Astrocyte of the spinal cord (primary cell): ENCODE results near the gene LONRF2.

Source experiments
- DNase-seq: peaks from one replicate; pipeline ENCODE4 v3.0.0; 2011; ENCODE audit warnings: low read depth, low spot score
- H3K4me3 ChIP-seq: 2 replicates; pipeline ENCODE4 v1.5.1; 2011; ENCODE audit warnings: low read depth, mild to moderate bottlenecking, low read length, moderate library complexity
- in situ Hi-C: cut with HindIII; loops from 2 replicates; pipeline ENCODE4 v1.10.0; 2017; ENCODE audit warnings: low sequenced_read_pairs
- TF ChIP-seq, protein P1 (sequence below): IDR thresholded peaks from 2 replicates; pipeline ENCODE4 v1.5.1; 2012; ENCODE audit warnings: low read depth, mild to moderate bottlenecking, low read length, inconsistent platforms

LONRF2 gene

DNA sequence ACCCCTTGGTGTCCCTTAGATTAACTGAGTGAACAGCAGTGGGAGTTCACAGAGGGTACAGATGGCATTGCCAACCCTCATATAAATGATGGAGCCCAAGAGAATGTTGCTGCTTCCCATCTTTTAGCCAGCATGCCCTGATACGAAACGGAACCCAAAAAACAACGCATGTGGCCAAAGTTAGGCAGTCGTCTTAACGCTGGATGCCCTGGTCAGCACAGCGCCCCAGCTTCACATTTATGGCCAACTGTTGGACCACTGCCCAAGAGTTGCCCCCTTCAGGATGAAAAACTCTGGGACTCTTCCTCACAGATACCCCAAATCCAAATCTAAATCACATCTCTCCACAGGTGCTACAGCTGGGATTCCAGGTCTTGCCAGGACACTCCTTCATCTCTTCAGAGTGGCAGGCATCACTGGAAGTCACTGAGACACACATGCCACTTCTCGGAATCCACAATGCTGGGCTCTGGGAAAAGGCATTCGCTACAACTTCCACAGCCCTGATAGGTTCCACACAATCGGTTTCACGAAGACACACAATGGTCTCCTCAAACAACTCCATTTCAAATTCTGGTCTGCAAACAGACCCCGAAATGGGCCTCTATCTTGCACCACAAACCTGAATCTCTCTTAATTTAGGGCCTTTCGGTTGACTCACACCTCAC is 44.6 kb downstream of the LONRF2 start:
- TF ChIP-seq, protein P1, sequence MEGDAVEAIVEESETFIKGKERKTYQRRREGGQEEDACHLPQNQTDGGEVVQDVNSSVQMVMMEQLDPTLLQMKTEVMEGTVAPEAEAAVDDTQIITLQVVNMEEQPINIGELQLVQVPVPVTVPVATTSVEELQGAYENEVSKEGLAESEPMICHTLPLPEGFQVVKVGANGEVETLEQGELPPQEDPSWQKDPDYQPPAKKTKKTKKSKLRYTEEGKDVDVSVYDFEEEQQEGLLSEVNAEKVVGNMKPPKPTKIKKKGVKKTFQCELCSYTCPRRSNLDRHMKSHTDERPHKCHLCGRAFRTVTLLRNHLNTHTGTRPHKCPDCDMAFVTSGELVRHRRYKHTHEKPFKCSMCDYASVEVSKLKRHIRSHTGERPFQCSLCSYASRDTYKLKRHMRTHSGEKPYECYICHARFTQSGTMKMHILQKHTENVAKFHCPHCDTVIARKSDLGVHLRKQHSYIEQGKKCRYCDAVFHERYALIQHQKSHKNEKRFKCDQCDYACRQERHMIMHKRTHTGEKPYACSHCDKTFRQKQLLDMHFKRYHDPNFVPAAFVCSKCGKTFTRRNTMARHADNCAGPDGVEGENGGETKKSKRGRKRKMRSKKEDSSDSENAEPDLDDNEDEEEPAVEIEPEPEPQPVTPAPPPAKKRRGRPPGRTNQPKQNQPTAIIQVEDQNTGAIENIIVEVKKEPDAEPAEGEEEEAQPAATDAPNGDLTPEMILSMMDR, result no peak
- in situ Hi-C loops, result no loop called here
- DNase-seq, result no peak
- H3K4me3 ChIP-seq, result no peak overlapping the region

DNA sequence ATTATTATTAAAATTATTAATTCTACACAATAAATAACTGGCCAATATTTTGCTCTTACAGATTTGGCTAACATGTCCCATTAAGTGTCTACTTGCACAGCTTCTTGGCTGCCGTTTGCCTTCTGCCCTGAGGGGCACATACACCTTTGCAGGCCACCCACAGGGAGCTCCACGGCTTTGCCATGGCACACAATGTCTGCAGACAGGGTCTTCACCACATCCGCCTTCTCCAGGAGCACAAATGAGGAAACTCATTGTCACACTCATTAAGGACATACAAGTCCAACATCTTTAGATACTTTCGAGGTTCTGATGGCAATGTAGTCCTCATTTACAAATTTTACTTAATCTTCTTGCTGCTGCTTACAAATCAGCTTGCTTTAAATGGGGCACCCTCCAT is 45.6 kb downstream of the LONRF2 start:
- H3K4me3 ChIP-seq, result no peak overlapping the region
- in situ Hi-C loops, result no loop called here
- TF ChIP-seq, protein P1, result no peak
- DNase-seq, result no peak

DNA sequence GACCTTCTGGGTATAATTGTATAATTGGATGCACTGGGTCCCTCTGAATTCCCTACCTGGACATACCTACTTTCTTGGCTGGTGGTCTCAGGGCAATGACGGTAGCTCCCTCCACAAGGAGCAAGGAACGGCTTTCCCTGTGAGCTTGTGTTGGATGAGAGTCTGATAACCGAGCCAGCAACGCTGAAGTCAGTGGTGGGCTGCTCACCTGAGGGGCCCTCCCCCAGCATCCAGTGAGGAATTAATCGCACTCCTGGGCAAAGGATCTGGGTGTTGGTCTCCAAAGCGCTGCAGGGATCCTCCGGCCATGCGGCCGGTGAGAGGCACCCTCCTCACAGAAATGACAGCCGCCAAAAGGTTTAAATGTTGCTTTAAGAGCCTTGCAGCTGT is 47.1 kb downstream of the LONRF2 start:
- in situ Hi-C loops, result no loop called here
- TF ChIP-seq, protein P1, result no peak
- no peak for DNase-seq
- no peak overlapping the region for H3K4me3 ChIP-seq

DNA sequence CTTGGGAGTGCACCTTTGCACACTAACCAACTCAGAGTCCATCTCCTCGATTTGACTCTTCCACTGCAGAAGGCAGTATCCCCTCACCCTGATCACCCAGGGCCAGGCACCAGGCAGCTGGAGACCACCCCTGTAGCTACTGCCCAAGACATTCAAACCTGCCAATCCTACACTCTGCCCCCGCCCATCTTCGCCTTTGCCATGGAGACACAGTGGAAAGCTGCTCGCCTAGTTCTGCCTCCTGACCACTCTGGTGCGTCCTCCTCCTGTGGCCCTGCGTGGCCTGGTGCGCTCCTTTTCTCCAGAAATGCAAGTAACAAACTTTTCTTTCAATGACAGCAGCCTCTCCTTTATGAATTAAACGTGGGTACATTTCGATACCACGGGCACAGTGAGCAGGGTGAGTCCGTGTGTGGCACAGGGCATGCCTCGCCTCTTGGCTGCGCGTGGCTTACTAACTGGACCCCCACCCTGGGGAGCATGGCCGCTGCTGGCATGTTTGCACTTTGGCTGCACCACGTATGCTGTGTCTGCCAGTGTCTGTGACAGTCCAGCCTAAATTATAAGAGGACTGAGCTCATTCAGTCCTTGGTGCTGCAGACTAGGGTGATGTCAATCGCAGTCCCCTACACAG is 47.6 kb downstream of the LONRF2 start:
- in situ Hi-C loops, result no loop called here
- H3K4me3 ChIP-seq, result no peak overlapping the region
- TF ChIP-seq, protein P1, result no peak
- no peak for DNase-seq

DNA sequence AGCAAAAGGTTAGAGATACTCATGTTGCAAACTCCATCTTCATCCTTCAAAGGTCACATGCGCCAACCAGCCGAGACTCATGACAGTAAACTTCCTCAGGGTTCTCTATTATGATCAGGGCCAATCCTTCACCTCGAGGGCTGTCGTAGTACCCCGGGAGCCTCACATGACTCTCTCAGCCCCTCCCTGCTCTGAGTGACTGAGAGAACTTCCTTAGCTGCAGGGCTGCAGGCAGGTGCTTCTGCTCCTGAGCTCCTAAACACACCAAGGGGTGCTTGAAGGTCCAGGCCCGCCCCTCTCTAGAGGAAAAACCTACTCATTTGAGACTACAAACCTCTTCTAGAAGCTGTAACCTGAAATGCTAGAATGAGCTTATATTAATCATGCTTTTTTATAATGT is 48.2 kb downstream of the LONRF2 start:
- H3K4me3 ChIP-seq, result no peak overlapping the region
- no peak for DNase-seq
- in situ Hi-C loops, result no loop called here
- TF ChIP-seq, protein P1, result no peak

DNA sequence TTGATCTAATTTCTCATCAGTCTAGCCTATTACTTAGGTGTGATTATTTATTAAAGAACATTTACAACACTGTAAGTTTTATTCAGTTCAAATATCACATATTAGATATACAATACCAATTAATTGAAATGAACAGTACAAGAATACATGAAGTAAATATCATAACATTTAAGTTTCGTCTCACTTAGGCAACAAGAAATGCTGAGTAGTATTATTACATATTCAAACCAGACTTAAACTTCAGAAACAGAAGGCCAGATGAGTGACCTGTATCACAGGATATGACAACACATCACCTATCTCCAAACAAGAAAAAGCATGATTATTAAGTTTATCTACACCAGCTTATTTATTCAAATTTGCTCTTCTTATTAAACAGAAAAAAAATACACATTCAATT is 48.9 kb downstream of the LONRF2 start:
- in situ Hi-C loops, result no loop called here
- TF ChIP-seq, protein P1, result no peak
- DNase-seq, result no peak
- H3K4me3 ChIP-seq, result no peak overlapping the region
